Stimulated activated effector memory CD8-positive, alpha-beta T cell treated with anti-CD3 and anti-CD28 coated beads, Interleukin-12 subunit alpha, Interleukin-12 subunit beta, amount 100 ng/mL, for 72 hours (primary cell): Measurements from ENCODE around the gene LLGL2.
A peak's percentile ranks its signal among the peaks of the same experiment; 100 is the strongest.

ENCODE experiments used
- ATAC-seq: fragments of 150-1000 bp; cut with Tn5 transposase; 2 replicates; pipeline ENCODE4 v1.10.0; 2021
- DNase-seq, 2 donors: peaks; one replicate each; pipeline ENCODE4 v3.0.0; 2021 to 2022; ENCODE audit warnings: low spot score in 2 of 2
- H3K27ac Mint-ChIP-seq: one replicate; pipeline ENCODE4 v1.8.0; 2022; ENCODE audit warnings: mild to moderate bottlenecking, mixed read lengths
- H3K36me3 Mint-ChIP-seq: one replicate; pipeline ENCODE4 v1.8.0; 2022; ENCODE audit warnings: mild to moderate bottlenecking, mixed read lengths
- H3K4me1 Mint-ChIP-seq: one replicate; pipeline ENCODE4 v1.8.0; 2022; ENCODE audit warnings: mixed read lengths
- H3K4me3 Mint-ChIP-seq: one replicate; pipeline ENCODE4 v1.8.0; 2022; ENCODE audit warnings: mild to moderate bottlenecking, mixed read lengths
- H3K9me3 Mint-ChIP-seq: one replicate; pipeline ENCODE4 v1.8.0; 2022; ENCODE audit warnings: mixed read lengths

LLGL2 gene

DNA sequence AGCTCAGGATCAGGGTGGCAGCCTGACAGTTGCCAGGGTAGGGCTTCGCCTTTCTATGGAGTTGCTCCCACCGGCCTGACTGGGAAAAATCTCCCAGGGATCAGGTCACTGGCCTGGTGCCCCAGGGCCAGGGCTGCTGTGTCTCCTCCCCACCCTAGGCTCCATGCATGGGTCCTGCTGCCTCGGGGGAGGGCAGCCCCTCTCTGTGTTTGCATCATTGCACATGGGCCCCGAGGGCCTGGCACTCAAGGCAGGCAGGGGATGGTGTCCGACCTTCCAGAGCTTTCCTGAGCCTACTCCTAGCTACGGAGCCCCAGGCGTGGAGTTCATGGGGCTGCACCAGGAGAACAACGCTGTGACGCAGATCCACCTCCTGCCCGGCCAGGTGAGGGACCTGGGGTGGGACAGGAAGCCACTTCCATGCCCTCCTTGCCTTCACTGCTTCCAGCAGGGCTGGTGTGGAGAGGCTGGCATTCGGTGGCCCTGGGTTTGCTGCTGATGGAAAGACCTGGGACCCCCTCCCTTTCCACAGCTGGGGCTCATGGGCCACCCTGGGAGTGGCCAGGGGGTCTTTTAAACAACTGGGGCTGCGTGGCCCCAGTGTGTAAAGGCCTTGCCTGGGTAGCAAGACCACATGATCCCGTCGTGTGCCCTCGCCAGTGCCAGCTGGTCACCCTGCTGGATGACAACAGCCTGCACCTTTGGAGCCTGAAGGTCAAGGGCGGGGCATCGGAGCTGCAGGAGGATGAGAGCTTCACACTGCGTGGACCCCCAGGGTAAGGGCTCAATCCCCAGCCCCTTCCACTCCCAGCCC lies 32.6 kb downstream of the LLGL2 start:
- Mint-ChIP-seq H3K9me3 (no peaks in the 10 kb centered on the region), H3K4me1 (no peaks in the 10 kb centered on the region), H3K27ac (no peak overlapping the region), H3K4me3 (no peak overlapping the region), H3K36me3 (peaks cover 7% of the 10 kb centered on the region)
- DNase-seq: no peak
- ATAC-seq: no peak

DNA sequence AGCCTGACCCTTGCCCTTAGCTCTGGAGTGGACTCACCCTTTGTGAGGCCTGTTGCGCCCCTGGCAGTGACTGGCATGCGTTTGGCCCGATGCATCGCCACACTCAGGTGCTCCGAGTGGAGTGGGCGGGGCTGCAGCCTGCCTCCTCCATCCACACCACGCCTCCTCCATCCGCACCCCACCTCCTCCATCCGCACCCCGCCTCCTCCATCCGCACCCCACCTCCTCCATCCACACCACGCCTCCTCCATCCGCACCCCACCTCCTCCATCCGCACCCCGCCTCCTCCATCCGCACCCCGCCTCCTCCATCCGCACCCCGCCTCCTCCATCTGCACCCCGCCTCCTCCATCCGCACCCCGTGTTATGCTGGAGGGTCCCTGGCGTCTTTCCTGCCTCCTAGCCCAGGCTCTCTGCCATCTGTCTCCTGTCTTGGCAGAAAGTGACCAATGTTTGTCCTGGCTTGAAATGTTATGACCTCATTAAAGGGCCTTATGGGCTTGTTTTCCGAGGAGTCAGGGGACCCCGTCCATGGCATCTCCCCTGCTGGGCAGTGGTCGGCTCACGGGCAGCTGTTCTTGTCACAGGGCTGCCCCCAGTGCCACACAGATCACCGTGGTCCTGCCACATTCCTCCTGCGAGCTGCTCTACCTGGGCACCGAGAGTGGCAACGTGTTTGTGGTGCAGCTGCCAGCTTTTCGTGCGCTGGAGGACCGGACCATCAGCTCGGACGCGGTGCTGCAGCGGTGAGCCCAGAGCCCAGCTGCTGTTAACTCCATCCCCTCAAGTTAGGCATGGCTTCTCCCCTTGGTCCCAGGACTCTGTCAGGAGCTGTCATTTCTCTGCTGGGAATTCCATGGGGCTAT lies 33.4 kb downstream of the LLGL2 start:
- Mint-ChIP-seq H3K36me3 (peaks cover 12% of the 10 kb centered on the region), H3K27ac (no peak overlapping the region), H3K9me3 (no peaks in the 10 kb centered on the region), H3K4me3 (no peak overlapping the region), H3K4me1 (no peaks in the 10 kb centered on the region)
- ATAC-seq (no peak), DNase-seq (no peak)

DNA sequence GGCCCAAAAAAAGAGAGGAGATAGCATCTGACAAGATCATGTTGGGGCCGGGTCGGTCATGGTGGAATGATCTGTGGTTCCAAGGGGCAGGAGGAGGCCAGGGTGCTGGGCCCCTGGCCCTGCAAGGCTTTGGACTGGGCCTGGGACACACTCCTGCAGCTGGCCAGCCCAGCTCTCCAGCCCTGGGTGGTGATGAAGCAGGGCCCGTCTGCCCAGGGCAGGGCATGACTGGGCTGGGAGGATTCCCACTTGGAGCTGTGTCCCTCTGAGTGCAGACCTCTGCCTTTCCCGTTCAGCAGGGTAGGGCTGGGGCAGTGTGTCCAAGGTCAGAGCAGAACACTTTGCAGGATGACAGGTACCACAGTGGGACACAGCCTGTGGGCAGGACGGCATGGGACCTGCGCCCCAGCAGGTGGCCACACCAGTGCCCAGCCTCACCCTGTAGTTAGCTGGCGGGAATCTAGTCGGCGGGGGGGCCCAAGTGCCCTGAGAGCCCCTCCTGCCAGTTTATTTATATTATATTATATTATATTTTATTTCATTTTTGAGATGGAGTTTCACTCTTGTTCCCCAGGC lies 34.5 kb downstream of the LLGL2 start:
- Mint-ChIP-seq H3K27ac (peak overlapping the region; percentile 64), H3K9me3 (no peaks in the 10 kb centered on the region), H3K36me3 (peaks cover 18% of the 10 kb centered on the region), H3K4me3 (no peak overlapping the region), H3K4me1 (no peaks in the 10 kb centered on the region)
- ATAC-seq: no peak
- no peak for DNase-seq

DNA sequence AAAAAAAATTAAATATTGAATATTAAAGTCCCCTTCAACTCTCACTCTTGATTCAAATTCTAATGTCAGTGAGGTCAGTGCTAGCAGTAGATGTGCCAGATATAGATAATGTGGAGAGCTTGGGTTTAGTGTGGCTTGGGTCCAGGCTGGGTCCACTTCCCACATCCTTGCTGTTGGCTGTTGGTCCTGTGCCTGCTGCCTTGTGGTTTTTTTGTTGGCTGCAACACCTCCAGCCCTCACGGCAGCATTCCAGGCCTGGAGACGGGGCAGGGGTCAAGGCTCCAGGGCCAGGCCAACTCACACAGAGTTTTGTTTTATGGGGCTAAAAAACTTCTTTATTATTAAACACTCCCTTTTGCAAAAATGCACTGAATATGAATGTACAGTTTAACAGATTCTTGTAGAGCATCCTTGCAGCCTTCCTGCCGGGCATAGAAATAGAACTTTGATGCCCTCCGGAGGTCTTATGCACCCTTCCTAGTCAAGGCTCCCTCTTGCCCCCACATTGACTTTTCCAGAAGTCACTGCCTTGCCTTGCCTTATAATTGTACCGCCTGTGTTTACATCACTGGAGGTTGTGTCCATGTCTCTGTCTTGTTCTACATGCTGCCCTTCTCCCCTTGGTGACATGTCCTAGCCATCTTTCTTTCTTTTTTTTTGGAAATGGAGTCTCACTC lies 36.6 kb downstream of the LLGL2 start:
- no peaks in the 10 kb centered on the region for H3K4me1 Mint-ChIP-seq
- H3K4me3 Mint-ChIP-seq: no peak overlapping the region
- no peaks in the 10 kb centered on the region for H3K9me3 Mint-ChIP-seq
- no peak overlapping the region for H3K27ac Mint-ChIP-seq
- peaks cover 18% of the 10 kb centered on the region for H3K36me3 Mint-ChIP-seq
- ATAC-seq (no peak), DNase-seq (no peak)

DNA sequence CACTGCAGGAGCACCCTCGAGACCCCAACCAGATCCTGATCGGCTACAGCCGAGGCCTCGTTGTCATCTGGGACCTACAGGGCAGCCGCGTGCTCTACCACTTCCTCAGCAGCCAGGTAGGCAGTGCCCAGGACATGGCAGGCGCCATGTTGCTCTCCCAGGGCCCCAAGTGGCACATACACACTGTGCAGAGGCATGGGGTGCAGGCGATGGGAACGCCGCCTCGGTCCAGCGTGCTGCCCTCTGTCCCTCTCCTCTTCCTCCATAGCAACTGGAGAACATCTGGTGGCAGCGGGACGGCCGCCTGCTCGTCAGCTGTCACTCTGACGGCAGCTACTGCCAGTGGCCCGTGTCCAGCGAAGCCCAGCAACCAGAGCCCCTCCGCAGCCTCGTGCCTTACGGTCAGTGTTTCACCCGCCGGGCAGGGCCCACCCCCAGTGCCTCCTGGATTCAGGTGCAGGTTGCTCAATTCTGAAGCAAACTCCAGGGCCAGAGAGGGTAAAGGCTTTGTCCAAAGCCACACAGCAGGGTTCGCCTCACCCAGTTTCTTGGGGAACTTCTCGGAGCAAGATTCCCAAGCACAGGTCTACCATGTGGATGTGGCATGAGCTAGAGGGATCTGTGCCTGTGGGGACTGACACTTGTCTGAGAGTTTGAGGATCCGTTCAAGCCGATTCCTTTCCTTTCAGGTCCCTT lies 37.7 kb downstream of the LLGL2 start:
- no peaks in the 10 kb centered on the region for H3K4me1 Mint-ChIP-seq
- no peak for ATAC-seq
- no peak overlapping the region for H3K27ac Mint-ChIP-seq
- H3K4me3 Mint-ChIP-seq: no peak overlapping the region
- H3K9me3 Mint-ChIP-seq: no peaks in the 10 kb centered on the region
- H3K36me3 Mint-ChIP-seq: peaks cover 18% of the 10 kb centered on the region
- DNase-seq: no peak

DNA sequence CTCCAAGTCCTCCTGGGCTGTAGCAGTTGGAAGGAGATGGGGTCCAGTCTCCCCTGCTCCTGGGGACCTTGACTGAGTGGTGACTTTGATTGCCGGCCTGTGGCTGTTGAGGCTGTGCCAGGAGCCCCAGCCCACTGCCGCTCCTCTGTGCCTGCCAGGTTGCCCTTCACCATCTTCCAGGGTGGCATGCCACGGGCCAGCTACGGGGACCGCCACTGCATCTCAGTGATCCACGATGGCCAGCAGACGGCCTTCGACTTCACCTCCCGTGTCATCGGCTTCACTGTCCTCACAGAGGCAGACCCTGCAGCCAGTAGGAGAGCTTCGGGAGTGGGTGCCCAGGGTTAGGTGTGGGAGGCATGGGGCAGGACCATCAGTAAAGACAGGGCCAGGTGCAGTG lies 38.7 kb downstream of the LLGL2 start:
- ATAC-seq (no peak), DNase-seq (no peak)
- H3K4me1 Mint-ChIP-seq: no peaks in the 10 kb centered on the region
- no peaks in the 10 kb centered on the region for H3K9me3 Mint-ChIP-seq
- H3K4me3 Mint-ChIP-seq: no peak overlapping the region
- peaks cover 18% of the 10 kb centered on the region for H3K36me3 Mint-ChIP-seq
- H3K27ac Mint-ChIP-seq: no peak overlapping the region

DNA sequence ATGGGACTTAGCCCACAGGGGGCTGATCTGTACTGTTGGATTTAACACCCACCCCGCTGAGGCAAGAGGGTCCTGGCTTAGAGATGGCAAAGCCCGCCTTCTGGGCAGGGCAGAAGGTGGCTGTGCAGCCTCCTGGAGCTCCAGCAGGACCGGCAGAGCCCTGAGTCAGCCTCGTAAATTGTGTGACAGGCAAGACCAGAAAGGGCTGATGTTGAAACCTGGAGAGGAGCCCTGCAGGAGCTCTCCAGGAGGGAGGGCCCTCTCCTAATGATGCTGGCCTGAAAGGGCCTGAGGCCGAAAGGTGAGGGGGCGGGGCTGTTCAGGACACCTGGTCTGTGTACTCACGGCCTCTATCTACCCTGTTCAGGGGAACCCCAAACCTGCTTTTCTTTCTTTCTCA lies 39.6 kb downstream of the LLGL2 start:
- no peak for ATAC-seq
- H3K9me3 Mint-ChIP-seq: no peaks in the 10 kb centered on the region
- H3K27ac Mint-ChIP-seq: no peak overlapping the region
- no peaks in the 10 kb centered on the region for H3K4me1 Mint-ChIP-seq
- no peak overlapping the region for H3K4me3 Mint-ChIP-seq
- no peak for DNase-seq
- H3K36me3 Mint-ChIP-seq: peaks cover 11% of the 10 kb centered on the region

DNA sequence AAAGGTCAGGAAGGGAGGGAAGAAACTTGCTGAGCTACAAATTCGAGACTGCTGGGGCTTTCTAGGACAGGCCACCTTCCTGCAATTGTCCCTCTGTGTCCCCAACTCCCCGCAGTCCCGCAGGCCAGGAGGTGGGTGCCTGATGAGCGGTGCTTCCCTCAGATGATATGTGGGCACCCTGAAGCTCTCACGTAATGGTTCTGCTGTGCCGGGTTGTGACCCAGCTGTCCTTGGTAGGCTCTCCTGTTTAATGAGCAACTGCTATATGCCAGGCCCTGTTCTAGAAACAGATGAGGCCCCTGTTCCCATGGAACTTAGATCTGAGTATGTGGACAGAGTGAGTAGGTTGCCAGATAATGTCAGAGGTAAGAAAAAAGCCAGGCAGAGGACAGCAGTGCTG lies 40.1 kb downstream of the LLGL2 start:
- Mint-ChIP-seq H3K27ac (peak overlapping the region; percentile 26), H3K9me3 (no peaks in the 10 kb centered on the region), H3K4me3 (no peak overlapping the region), H3K4me1 (peaks cover under 1% of the 10 kb centered on the region), H3K36me3 (peaks cover 10% of the 10 kb centered on the region)
- ATAC-seq (no peak), DNase-seq (no peak)

DNA sequence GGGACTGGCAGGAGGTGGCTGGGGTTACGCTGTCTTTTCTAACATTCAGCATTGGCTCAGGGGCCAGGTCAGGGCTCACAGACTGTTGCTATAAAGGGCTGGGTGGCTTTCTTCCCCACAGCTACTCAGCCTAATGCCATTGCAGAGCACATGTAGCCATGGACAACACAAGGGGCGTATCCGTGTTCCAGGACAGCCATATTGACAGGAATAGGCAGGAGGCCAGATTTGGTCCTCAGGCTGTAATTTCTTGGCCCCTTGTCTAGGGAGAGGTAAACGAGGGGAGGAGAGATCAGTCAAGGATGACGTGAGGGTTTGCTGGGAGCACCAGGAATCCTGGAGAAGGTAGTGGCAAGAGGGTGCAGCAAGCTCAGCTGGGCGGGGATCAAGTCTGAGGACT lies 40.9 kb downstream of the LLGL2 start:
- Mint-ChIP-seq H3K36me3 (peaks cover 10% of the 10 kb centered on the region), H3K9me3 (no peaks in the 10 kb centered on the region), H3K27ac (peak overlapping the region; percentile 26), H3K4me1 (peaks cover 9% of the 10 kb centered on the region), H3K4me3 (no peak overlapping the region)
- DNase-seq (no peak), ATAC-seq (no peak)

DNA sequence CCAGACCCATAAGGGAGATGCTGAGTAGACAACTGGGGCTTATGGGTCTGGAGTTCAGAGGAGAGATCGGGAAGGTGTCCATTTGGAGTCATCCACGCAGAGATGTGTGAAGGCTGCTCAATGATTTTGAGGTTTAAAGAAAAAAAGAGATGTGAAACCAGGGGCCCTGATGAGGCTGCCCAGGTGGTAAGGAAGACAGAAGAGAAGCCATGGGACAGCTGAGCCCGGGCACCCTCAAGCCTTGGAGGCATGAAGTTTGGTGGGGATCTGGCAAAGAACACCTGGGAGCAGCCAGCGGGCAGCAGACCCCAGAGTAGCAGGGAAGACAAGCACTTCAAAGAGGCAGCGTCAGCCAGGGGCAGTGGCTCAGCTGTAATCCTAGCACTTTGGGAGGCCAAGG lies 41.3 kb downstream of the LLGL2 start:
- H3K4me1 Mint-ChIP-seq: peaks cover 10% of the 10 kb centered on the region
- H3K36me3 Mint-ChIP-seq: peaks cover 10% of the 10 kb centered on the region
- DNase-seq (no peak), ATAC-seq (no peak)
- H3K27ac Mint-ChIP-seq: peak overlapping the region; percentile 26
- no peak overlapping the region for H3K4me3 Mint-ChIP-seq
- H3K9me3 Mint-ChIP-seq: no peaks in the 10 kb centered on the region

DNA sequence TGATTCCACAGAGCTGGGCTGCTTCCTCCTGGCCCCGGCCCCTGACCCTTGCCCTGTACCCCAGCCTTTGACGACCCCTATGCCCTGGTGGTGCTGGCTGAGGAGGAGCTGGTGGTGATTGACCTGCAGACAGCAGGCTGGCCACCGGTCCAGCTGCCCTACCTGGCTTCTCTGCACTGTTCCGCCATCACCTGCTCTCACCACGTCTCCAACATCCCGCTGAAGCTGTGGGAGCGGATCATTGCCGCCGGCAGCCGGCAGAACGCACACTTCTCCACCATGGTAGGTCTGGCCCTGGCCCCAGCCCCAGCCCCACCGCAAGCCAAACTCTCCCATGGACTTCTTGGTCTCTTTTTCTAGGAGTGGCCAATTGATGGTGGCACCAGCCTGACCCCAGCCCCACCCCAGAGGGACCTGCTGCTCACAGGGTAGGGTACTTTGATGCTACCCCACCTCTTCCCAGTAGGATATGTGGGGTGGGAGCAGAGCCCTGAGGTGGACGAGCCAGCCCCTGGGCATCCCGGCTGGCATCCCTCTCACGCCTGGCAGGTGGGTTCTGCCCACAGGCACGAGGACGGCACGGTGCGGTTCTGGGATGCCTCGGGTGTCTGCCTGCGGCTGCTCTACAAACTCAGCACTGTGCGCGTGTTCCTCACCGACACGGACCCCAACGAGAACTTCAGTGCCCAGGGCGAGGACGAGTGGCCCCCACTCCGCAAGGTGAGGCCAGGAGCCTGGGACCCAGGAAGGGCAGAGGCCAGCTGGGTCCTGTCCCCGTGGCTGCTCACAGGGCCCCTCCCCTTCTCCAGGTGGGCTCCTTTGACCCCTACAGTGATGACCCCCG lies 43.1 kb downstream of the LLGL2 start:
- ATAC-seq (no peak), DNase-seq (no peak)
- Mint-ChIP-seq H3K4me3 (no peak overlapping the region), H3K27ac (no peak overlapping the region), H3K9me3 (no peaks in the 10 kb centered on the region), H3K4me1 (peaks cover 10% of the 10 kb centered on the region), H3K36me3 (peaks cover 8% of the 10 kb centered on the region)

DNA sequence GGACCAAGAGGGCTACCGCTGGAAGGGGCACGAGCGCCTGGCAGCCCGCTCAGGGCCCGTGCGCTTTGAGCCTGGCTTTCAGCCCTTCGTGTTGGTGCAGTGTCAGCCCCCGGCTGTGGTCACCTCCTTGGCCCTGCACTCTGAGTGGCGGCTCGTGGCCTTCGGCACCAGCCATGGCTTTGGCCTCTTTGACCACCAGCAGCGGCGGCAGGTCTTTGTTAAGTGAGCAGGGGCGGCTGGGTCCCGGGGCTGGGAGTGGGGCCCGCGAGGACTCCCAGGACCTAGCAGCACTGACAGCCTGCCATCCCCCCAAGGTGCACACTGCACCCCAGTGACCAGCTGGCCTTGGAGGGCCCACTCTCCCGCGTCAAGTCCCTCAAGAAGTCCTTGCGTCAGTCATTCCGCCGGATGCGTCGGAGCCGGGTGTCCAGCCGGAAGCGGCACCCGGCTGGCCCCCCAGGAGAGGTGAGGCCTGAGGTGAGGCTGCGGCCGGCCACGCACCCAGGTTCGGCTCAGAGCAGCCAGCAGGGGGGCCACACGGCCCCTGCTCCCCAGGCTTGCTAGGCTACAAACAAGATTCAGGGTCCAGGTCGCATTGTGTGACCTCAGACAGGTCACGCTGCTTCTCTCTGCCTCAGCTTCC lies 44.7 kb downstream of the LLGL2 start:
- ATAC-seq: no peak

DNA sequence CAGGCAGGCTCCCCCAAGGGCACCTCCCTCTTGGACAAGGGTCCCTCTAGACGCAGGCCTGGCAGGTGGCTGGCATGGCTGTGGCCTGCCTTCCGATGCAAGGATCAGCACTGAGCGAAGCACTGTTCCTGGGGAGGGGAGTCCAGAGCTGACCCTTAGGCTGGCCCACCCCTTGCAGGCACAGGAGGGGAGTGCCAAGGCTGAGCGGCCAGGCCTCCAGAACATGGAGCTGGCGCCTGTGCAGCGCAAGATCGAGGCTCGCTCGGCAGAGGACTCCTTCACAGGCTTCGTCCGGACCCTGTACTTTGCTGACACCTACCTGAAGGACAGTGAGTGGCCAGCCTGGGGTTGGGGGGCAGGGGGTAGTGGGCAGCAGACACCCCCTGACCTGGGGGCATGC lies 45.3 kb downstream of the LLGL2 start:
- peaks cover 10% of the 10 kb centered on the region for H3K4me1 Mint-ChIP-seq

More for the DNA sequence above, 44.7 kb downstream of the LLGL2 start:
- no peak for DNase-seq
- H3K27ac Mint-ChIP-seq: peak overlapping the region; percentile 89
- no peaks in the 10 kb centered on the region for H3K36me3 Mint-ChIP-seq
- H3K4me3 Mint-ChIP-seq: no peak overlapping the region
- no peaks in the 10 kb centered on the region for H3K9me3 Mint-ChIP-seq
- peaks cover 10% of the 10 kb centered on the region for H3K4me1 Mint-ChIP-seq

More for the DNA sequence above, 45.3 kb downstream of the LLGL2 start:
- no peak for DNase-seq
- Mint-ChIP-seq H3K27ac (peak overlapping the region; percentile 89), H3K9me3 (no peaks in the 10 kb centered on the region), H3K36me3 (no peaks in the 10 kb centered on the region), H3K4me3 (no peak overlapping the region)
- no peak for ATAC-seq
